ENCODE data around the gene DRD3. TPM values are rescaled to one million over a fixed set of nuclear protein-coding genes. Genes with fewer than 3 reads are reported as not detected.

DRD3 gene
- polyA plus RNA-seq (ENCODE audit: insufficient read length) = not detected

GRCh38 chr3:114178770-114179368 lies at the start of gene DRD3:
Gene DRD3, minus strand, starts transcription at chr3:114179052. Its CDS starts 7,060 bp downstream, at chr3:114171992.
- peak; percentile 29 for DNase-seq (ENCODE audit: low read depth)

GRCh38 chr3:114227076-114227475 lies 48.2 kb upstream of the DRD3 start:
- no peak for DNase-seq (ENCODE audit: low read depth)

GRCh38 chr3:114226313-114226712 lies 47.5 kb upstream of the DRD3 start:
- no peak for DNase-seq (ENCODE audit: low read depth)

GRCh38 chr3:114223143-114223542 lies 44.3 kb upstream of the DRD3 start:
- no peak for DNase-seq (ENCODE audit: low read depth)

GRCh38 chr3:114221881-114222264 lies 43.0 kb upstream of the DRD3 start:
- DNase-seq (ENCODE audit: low read depth) = no peak

GRCh38 chr3:114221165-114221880 lies 42.5 kb upstream of the DRD3 start:
- DNase-seq (ENCODE audit: low read depth) = no peak

GRCh38 chr3:114219741-114220140 lies 40.9 kb upstream of the DRD3 start:
- no peak for DNase-seq (ENCODE audit: low read depth)

GRCh38 chr3:114218578-114219185 lies 39.8 kb upstream of the DRD3 start:
- DNase-seq (ENCODE audit: low read depth) = no peak

- DNase-seq (ENCODE audit: low read depth) = no peak
Observed at GRCh38 chr3:114218006-114218405, 39.2 kb upstream of the DRD3 start.

- no peak for DNase-seq (ENCODE audit: low read depth)
Observed at GRCh38 chr3:114217266-114217665, 38.4 kb upstream of the DRD3 start.

- no peak for DNase-seq (ENCODE audit: low read depth)
Observed at GRCh38 chr3:114216186-114216970, 37.5 kb upstream of the DRD3 start.

- no peak for DNase-seq (ENCODE audit: low read depth)
Observed at GRCh38 chr3:114214542-114215341, 35.9 kb upstream of the DRD3 start.

GRCh38 chr3:114213627-114214541 lies 35.0 kb upstream of the DRD3 start:
- DNase-seq (ENCODE audit: low read depth) = no peak

GRCh38 chr3:114213292-114213626 lies 34.4 kb upstream of the DRD3 start:
- no peak for DNase-seq (ENCODE audit: low read depth)

- no peak for DNase-seq (ENCODE audit: low read depth)
Observed at GRCh38 chr3:114212646-114213045, 33.8 kb upstream of the DRD3 start.

GRCh38 chr3:114207768-114208167 lies 28.9 kb upstream of the DRD3 start:
- DNase-seq (ENCODE audit: low read depth) = no peak

- no peak for DNase-seq (ENCODE audit: low read depth)
Observed at GRCh38 chr3:114206342-114206741, 27.5 kb upstream of the DRD3 start.

GRCh38 chr3:114205541-114205940 lies 26.7 kb upstream of the DRD3 start:
- no peak for DNase-seq (ENCODE audit: low read depth)

- DNase-seq (ENCODE audit: low read depth) = no peak
Observed at GRCh38 chr3:114194750-114195149, 15.9 kb upstream of the DRD3 start.

- DNase-seq (ENCODE audit: low read depth) = no peak
Observed at GRCh38 chr3:114192136-114192535, 13.3 kb upstream of the DRD3 start.

GRCh38 chr3:114186501-114186900 lies 7.6 kb upstream of the DRD3 start:
- DNase-seq (ENCODE audit: low read depth) = no peak
